Measurements from ENCODE around the gene TTC24.
"Not testable (repeated sequence)": the region's sequence is repeated elsewhere in the genome, so short reads cannot be mapped to it uniquely, and the experiment has no call there.

The TTC24 gene

GRCh38 chr1:156608036-156608674 is 28.6 kb downstream of the TTC24 start:
- DNase-seq (ENCODE audit: low read depth in 2 of 2): no peak

- DNase-seq (ENCODE audit: low read depth in 2 of 2): no peak
Measured at GRCh38 chr1:156608981-156609380, 29.5 kb downstream of the TTC24 start.

- DNase-seq (ENCODE audit: low read depth in 2 of 2): not testable (repeated sequence)
Measured at GRCh38 chr1:156610072-156610471, 30.5 kb downstream of the TTC24 start.

- no peak for DNase-seq (ENCODE audit: low read depth in 2 of 2)
Measured at GRCh38 chr1:156612666-156613065, 33.1 kb downstream of the TTC24 start.

GRCh38 chr1:156615946-156616345 is 36.4 kb downstream of the TTC24 start:
- no peak for DNase-seq (ENCODE audit: low read depth in 2 of 2)

GRCh38 chr1:156616463-156616862 is 36.9 kb downstream of the TTC24 start:
- no peak for DNase-seq (ENCODE audit: low read depth in 2 of 2)

- no peak for DNase-seq (ENCODE audit: low read depth in 2 of 2)
Measured at GRCh38 chr1:156618853-156619581, 39.5 kb downstream of the TTC24 start, which contains the start of gene HAPLN2. Gene HAPLN2 (plus strand): TSS chr1:156619415. CDS start chr1:156623491, 4,076 bp downstream.

GRCh38 chr1:156619582-156619955 is 40.0 kb downstream of the TTC24 start:
- DNase-seq (ENCODE audit: low read depth in 2 of 2): no peak

- no peak for DNase-seq (ENCODE audit: low read depth in 2 of 2)
Measured at GRCh38 chr1:156622581-156623297, 43.2 kb downstream of the TTC24 start.

- DNase-seq (ENCODE audit: low read depth in 2 of 2): no peak
Measured at GRCh38 chr1:156623946-156624813, 44.7 kb downstream of the TTC24 start.

GRCh38 chr1:156624814-156625435 is 45.4 kb downstream of the TTC24 start:
- DNase-seq (ENCODE audit: low read depth in 2 of 2): no peak

- DNase-seq (ENCODE audit: low read depth in 2 of 2): no peak
Measured at GRCh38 chr1:156625436-156626078, 46.0 kb downstream of the TTC24 start.

GRCh38 chr1:156626079-156626438 is 46.5 kb downstream of the TTC24 start:
- no peak for DNase-seq (ENCODE audit: low read depth in 2 of 2)

GRCh38 chr1:156627313-156627880 is 47.9 kb downstream of the TTC24 start:
- no peak for DNase-seq (ENCODE audit: low read depth in 2 of 2)

GRCh38 chr1:156629823-156630449 is 50.4 kb downstream of the TTC24 start:
- DNase-seq (ENCODE audit: low read depth in 2 of 2): no peak

GRCh38 chr1:156631152-156631551 is 51.6 kb downstream of the TTC24 start:
- not testable (repeated sequence) for DNase-seq (ENCODE audit: low read depth in 2 of 2)

GRCh38 chr1:156632355-156632754 is 52.8 kb downstream of the TTC24 start:
- no peak for DNase-seq (ENCODE audit: low read depth in 2 of 2)
